Neural cell (in vitro differentiated cells): ENCODE results near the gene SYPL2.

Experiments used
- EP300 ChIP-seq: fragments of 450-650 bp; conservative IDR thresholded peaks from 2 replicates; pipeline ENCODE4 v1.6.1; 2014; ENCODE audit warnings: antibody characterized with exemption, mild to moderate bottlenecking, moderate library complexity; ENCODE audit not compliant: poor library complexity, severe bottlenecking
- POLR2AphosphoS5 ChIP-seq: IDR thresholded peaks from 2 replicates; pipeline ENCODE4 v1.6.1; 2012
- TF ChIP-seq, protein P1 (sequence below): fragments of 450-650 bp; IDR thresholded peaks from 2 replicates; pipeline ENCODE4 v1.5.1; 2014; ENCODE audit warnings: antibody characterized with exemption, mild to moderate bottlenecking, moderate library complexity; ENCODE audit not compliant: poor library complexity, severe bottlenecking

GRCh38 chr1:109490934-109491302, 24.6 kb downstream of the SYPL2 start:
- TF ChIP-seq, protein P1, sequence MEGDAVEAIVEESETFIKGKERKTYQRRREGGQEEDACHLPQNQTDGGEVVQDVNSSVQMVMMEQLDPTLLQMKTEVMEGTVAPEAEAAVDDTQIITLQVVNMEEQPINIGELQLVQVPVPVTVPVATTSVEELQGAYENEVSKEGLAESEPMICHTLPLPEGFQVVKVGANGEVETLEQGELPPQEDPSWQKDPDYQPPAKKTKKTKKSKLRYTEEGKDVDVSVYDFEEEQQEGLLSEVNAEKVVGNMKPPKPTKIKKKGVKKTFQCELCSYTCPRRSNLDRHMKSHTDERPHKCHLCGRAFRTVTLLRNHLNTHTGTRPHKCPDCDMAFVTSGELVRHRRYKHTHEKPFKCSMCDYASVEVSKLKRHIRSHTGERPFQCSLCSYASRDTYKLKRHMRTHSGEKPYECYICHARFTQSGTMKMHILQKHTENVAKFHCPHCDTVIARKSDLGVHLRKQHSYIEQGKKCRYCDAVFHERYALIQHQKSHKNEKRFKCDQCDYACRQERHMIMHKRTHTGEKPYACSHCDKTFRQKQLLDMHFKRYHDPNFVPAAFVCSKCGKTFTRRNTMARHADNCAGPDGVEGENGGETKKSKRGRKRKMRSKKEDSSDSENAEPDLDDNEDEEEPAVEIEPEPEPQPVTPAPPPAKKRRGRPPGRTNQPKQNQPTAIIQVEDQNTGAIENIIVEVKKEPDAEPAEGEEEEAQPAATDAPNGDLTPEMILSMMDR, result peak; percentile 42
- TF ChIP-seq POLR2AphosphoS5, result no peak
- TF ChIP-seq EP300, result no peak
